HUES6 (cell line): ENCODE data around the gene CDC20.

Experiments
- H3K27ac ChIP-seq: 2 replicates; pipeline ENCODE4 v1.7.0; 2013; ENCODE audit warnings: low read depth, mild to moderate bottlenecking, low read length, inconsistent platforms
- H3K27me3 ChIP-seq: 2 replicates; pipeline ENCODE4 v1.6.1; 2013; ENCODE audit warnings: low read length; ENCODE audit not compliant: control insufficient read depth, insufficient read depth
- H3K36me3 ChIP-seq: 2 replicates; pipeline ENCODE4 v1.6.1; 2013; ENCODE audit warnings: low read length; ENCODE audit not compliant: control insufficient read depth, insufficient read depth
- H3K4me1 ChIP-seq: 2 replicates; pipeline ENCODE4 v1.6.1; 2013; ENCODE audit warnings: low read length; ENCODE audit not compliant: control insufficient read depth, insufficient read depth
- H3K4me3 ChIP-seq: 2 replicates; pipeline ENCODE4 v1.5.1; 2013; ENCODE audit warnings: low read depth, low read length
- H3K9ac ChIP-seq: one replicate; pipeline ENCODE4 v1.6.1; 2013; ENCODE audit warnings: mild to moderate bottlenecking, low read length
- H3K9me3 ChIP-seq: 2 replicates; pipeline ENCODE4 v1.6.1; 2013; ENCODE audit warnings: low read depth, low read length; ENCODE audit not compliant: control insufficient read depth, insufficient read depth

Gene CDC20

GRCh38 chr1:43317817-43318471 is 40.8 kb upstream of the CDC20 start:
- no peaks in the 10 kb centered on the region for H3K4me1 ChIP-seq
- no peak overlapping the region for H3K4me3 ChIP-seq
- H3K27ac ChIP-seq = no peak overlapping the region
- no peak overlapping the region for H3K9ac ChIP-seq
- no peaks in the 10 kb centered on the region for H3K27me3 ChIP-seq
- H3K9me3 ChIP-seq = no peaks in the 10 kb centered on the region
- no peaks in the 10 kb centered on the region for H3K36me3 ChIP-seq

GRCh38 chr1:43318831-43319230 is 40.0 kb upstream of the CDC20 start:
- Histone ChIP-seq H3K4me1 (no peaks in the 10 kb centered on the region), H3K9me3 (no peaks in the 10 kb centered on the region), H3K36me3 (no peaks in the 10 kb centered on the region), H3K4me3 (no peak overlapping the region), H3K9ac (no peak overlapping the region), H3K27me3 (no peaks in the 10 kb centered on the region), H3K27ac (no peak overlapping the region)

- no peaks in the 10 kb centered on the region for H3K9me3 ChIP-seq
- H3K36me3 ChIP-seq = no peaks in the 10 kb centered on the region
- H3K27ac ChIP-seq = no peak overlapping the region
- H3K4me1 ChIP-seq = no peaks in the 10 kb centered on the region
- H3K9ac ChIP-seq = no peak overlapping the region
- H3K4me3 ChIP-seq = no peak overlapping the region
- H3K27me3 ChIP-seq = no peaks in the 10 kb centered on the region
Observed at GRCh38 chr1:43319288-43319687, 39.5 kb upstream of the CDC20 start.

- H3K9ac ChIP-seq = no peak overlapping the region
- no peaks in the 10 kb centered on the region for H3K9me3 ChIP-seq
- no peak overlapping the region for H3K4me3 ChIP-seq
- no peaks in the 10 kb centered on the region for H3K36me3 ChIP-seq
- no peak overlapping the region for H3K27ac ChIP-seq
- no peaks in the 10 kb centered on the region for H3K27me3 ChIP-seq
- no peaks in the 10 kb centered on the region for H3K4me1 ChIP-seq
Observed at GRCh38 chr1:43319766-43320165, 39.0 kb upstream of the CDC20 start.

GRCh38 chr1:43321331-43321891 is 37.4 kb upstream of the CDC20 start:
- Histone ChIP-seq H3K9me3 (0 out of 2 replicates have a peak, but pooled peaks cover 3% of the 10 kb centered on the region), H3K27ac (no peak overlapping the region), H3K36me3 (no peaks in the 10 kb centered on the region), H3K4me3 (no peak overlapping the region), H3K27me3 (no peaks in the 10 kb centered on the region), H3K9ac (no peak overlapping the region), H3K4me1 (no peaks in the 10 kb centered on the region)

GRCh38 chr1:43322506-43322905 is 36.3 kb upstream of the CDC20 start:
- H3K27ac ChIP-seq = no peak overlapping the region
- H3K4me1 ChIP-seq = no peaks in the 10 kb centered on the region
- H3K36me3 ChIP-seq = no peaks in the 10 kb centered on the region
- H3K4me3 ChIP-seq = no peak overlapping the region
- no peaks in the 10 kb centered on the region for H3K27me3 ChIP-seq
- H3K9ac ChIP-seq = no peak overlapping the region
- H3K9me3 ChIP-seq = peaks cover 9% of the 10 kb centered on the region

- Histone ChIP-seq H3K4me1 (peaks cover 2% of the 10 kb centered on the region; the same call in 1 of the 2 replicates), H3K9ac (no peak overlapping the region), H3K4me3 (no peak overlapping the region), H3K27ac (no peak overlapping the region), H3K27me3 (no peaks in the 10 kb centered on the region), H3K36me3 (no peaks in the 10 kb centered on the region), H3K9me3 (peaks cover 16% of the 10 kb centered on the region)
Observed at GRCh38 chr1:43324810-43325209, 34.0 kb upstream of the CDC20 start.

- H3K36me3 ChIP-seq = no peaks in the 10 kb centered on the region
- H3K4me3 ChIP-seq = no peak overlapping the region
- H3K27ac ChIP-seq = no peak overlapping the region
- H3K27me3 ChIP-seq = no peaks in the 10 kb centered on the region
- H3K9me3 ChIP-seq = peaks cover 16% of the 10 kb centered on the region
- H3K9ac ChIP-seq = no peak overlapping the region
- H3K4me1 ChIP-seq = peaks cover 7% of the 10 kb centered on the region
Observed at GRCh38 chr1:43325381-43325780, 33.4 kb upstream of the CDC20 start.

GRCh38 chr1:43327549-43328292 is 31.1 kb upstream of the CDC20 start:
- Histone ChIP-seq H3K27me3 (no peaks in the 10 kb centered on the region), H3K27ac (no peak overlapping the region), H3K36me3 (no peaks in the 10 kb centered on the region), H3K9ac (no peak overlapping the region), H3K4me3 (no peak overlapping the region), H3K9me3 (peaks cover 16% of the 10 kb centered on the region), H3K4me1 (peaks cover 13% of the 10 kb centered on the region)

- H3K27me3 ChIP-seq = no peaks in the 10 kb centered on the region
- H3K27ac ChIP-seq = no peak overlapping the region
- H3K9ac ChIP-seq = no peak overlapping the region
- peaks cover 13% of the 10 kb centered on the region for H3K4me1 ChIP-seq
- H3K9me3 ChIP-seq = peaks cover 16% of the 10 kb centered on the region
- H3K4me3 ChIP-seq = no peak overlapping the region
- no peaks in the 10 kb centered on the region for H3K36me3 ChIP-seq
Observed at GRCh38 chr1:43329995-43330751, 28.6 kb upstream of the CDC20 start.

GRCh38 chr1:43331688-43332087 is 27.1 kb upstream of the CDC20 start:
- Histone ChIP-seq H3K4me3 (no peak overlapping the region), H3K27ac (no peak overlapping the region), H3K9ac (no peak overlapping the region), H3K27me3 (no peaks in the 10 kb centered on the region), H3K9me3 (peaks cover 13% of the 10 kb centered on the region), H3K4me1 (peaks cover 13% of the 10 kb centered on the region), H3K36me3 (no peaks in the 10 kb centered on the region)
